Stimulated activated CD8-positive, alpha-beta memory T cell treated with anti-CD3 and anti-CD28 coated beads, Interleukin-7, amount 100 ng/mL, for 48 hours (primary cell): ENCODE data around the gene PAK5.
"Not testable (repeated sequence)": the region's sequence is repeated elsewhere in the genome, so short reads cannot be mapped to it uniquely, and the experiment has no call there.

Experiments used
- DNase-seq, 2 donors: peaks; one replicate each; pipeline ENCODE4 v3.0.0-alpha.2; 2020; ENCODE audit warnings: low read depth in 1 of 2; ENCODE audit errors: extremely low read depth in 1 of 2

Gene PAK5

DNA sequence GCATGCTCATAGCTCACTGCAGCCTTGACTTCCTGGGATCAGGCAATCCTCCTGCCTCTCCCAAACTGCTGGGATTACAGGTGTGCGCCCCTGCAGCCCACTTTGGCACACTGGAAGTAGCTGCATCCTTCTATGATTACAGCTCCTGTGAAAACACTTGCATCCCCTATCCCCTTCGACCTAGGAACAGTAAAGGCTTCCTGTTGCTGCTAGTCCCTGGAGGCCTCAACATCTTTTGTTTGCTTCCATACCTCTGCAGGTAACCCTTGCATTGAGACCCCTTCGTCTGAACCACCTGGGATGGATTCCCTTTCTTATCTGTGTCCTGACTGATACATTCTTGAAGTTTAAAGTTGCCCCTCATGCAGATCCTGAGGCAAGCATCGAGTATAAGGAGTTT is 152.4 kb downstream of the PAK5 start:
- no peak for DNase-seq

DNA sequence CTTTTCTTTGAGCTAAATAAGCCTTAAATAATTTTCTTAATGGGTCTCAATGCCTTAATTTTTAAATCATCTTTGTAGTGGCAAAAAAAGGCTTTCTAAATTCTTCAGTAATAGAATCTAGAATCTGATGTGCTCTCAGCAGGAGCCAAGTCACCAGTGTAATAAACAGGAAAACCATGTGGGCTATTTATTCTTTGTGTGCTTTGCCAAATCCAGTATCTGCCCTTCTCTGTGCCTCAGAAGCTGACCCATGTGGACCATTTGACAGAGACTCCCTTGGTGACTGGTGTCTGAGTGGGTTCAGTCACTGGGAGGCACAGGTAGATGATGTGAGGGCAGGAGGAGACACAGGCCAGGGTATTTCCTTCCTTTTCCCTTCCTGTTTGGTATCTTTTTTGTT is 152.9 kb downstream of the PAK5 start:
- DNase-seq = no peak

DNA sequence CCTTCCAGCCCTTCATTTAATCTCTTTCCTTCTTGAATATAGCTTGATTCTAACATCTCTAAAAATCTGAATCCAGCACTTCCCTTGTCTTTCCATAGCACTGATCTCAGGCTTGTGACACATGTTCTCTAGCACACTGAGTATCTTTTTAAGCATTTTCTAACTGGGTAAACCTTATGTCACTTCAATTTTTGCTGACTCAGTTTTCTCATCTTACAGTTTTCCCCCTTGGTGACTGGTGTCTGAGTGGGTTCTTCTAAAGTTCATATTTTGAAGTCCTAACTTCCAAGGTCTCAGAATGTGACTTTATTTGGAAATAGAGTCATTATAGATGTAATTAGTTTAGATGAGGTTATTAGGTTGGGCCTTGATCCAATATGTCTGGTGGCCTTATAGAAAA is 153.9 kb downstream of the PAK5 start:
- no peak for DNase-seq

DNA sequence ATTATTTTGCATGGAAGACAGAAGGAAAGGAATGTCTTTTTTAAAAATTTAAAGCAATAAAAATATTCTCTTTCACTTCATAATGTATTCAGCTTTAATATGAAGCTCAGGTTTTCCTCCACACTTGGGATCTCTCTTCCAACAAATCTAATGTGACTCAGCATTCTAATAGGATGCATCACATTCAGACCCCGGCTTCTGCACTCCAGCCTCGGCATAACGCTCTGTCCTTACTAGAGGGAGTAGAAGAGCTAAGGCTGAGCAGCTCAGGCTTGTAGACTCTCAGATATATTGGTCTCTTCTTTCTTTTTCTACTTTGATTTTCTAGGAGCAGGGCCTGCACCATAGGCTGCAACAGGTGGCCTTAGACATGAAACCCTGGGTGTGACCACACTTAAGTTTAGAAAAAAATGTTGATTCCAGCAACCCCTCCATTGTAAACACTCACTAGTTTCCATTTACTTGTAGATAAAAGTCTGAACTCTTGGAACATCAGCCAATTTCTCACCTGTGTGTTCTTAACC is 161.7 kb downstream of the PAK5 start:
- no peak for DNase-seq

DNA sequence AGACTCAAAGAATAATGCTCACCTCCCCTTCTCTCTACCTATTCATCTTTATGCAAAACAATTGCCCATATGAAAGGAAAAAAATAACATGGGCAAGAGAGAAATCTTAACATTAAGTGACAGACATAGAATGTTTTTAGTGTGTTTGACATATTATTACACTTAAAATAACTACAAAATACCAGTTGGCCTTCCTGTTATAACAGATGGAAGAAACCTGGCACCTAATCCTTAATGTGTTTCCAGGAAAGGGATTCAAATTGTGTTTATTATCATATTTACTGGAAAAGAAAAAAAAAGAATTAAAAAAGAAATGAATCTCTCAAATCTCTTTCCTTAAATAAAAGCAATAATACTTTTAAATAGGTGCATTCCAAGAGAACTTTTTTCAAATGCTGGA is 165.9 kb downstream of the PAK5 start:
- DNase-seq = no peak

DNA sequence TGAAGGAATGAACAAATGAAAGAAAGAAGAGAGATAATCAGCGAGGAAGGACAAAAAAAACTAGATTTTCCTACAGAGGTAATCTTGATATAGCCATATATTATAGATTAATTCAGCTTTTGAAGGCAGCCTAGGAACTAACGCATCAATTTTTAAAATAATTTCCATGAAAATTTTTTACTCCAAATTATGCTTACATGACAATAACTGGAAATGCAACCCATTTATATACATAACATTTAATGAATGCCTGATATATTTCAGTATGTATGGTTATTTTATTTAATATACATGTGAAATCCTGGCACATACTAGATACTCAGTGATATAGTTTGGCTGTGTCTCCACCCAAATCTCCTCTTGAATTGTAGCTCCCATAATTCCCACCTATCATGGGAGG is 166.8 kb downstream of the PAK5 start:
- DNase-seq = no peak

DNA sequence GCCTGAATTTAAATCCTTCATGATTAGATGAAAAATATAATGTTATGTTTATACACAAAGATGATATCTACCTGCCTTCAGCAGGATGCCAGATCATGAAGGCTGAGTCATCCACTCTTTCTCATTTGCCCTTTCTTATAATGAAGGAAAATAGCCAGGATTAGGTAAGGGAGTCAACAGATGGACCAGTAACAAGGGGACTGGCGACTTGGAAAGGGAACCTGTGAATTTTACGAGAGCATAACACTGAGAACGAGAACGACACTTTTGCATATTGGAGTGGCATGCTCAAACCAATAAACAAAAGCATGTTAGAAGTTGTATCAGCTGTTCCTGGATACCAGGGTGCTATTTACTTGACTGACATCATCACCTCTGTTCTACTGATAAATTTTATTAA is 170.5 kb downstream of the PAK5 start:
- DNase-seq = no peak

DNA sequence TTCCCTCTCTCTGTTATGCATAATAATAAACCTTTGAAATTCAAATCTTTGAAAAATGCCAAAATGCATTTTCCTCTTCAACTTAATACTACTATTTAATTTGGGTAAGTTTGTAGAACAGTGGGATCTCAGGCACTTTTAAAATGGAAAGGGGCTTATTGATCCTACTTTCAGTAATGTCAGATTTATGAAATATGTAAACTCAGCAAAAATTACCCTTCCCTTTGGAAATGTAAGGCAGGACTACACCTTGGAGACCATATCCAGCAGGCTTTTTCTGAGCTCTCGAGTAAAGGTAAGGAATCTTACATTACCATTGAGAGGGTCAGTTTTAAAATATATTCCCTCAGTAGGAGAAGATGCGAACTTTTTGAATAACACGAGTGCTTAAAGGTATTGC is 175.5 kb downstream of the PAK5 start:
- DNase-seq = no peak

DNA sequence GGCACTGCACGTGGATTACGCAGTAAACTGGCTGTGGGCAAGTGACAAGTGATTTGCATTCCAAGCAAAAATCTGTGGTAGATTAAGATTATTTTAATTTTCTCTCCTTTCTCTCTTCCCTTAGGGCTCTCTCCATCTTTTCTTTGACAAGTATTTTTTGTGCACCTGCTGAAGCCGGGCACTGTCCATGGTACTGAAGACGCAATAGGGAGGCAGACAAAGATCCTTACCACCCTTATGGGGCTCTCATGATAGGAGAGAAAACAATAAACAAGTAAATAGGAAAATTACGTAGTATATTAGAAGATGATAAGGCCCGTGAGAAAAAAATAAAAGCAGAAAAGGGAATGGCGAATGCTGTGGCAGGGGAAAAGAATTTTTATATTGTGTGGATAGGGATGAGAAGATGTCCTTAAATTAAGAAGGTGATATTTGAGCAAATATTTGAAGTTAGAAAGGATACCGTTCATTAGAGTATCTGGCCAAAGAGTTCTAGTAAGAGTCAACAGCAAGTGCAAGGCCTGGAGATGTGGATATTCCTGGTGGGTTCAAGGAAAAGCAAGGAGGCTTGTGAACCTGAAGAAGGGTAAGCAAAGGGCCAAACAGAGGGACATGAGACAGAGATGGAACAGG is 178.5 kb downstream of the PAK5 start:
- no peak for DNase-seq

DNA sequence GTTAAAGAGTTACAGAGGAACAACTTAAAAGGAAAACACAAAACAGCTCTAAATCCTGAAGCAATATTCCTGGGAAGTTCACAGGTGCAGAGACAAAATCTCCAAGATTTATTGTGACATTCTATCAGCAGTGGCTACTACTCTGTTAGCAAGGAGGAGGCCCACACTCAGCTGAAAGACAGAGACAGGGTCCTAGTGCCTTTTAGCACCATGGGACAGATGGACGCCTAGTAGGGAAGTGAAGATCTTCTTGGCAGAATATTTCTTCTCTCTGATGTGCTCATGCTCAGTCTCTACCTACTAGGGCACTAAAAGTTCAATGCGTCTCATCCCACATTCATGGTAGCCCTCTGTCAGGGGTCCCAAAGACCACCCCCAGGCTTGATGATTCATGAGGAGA is 191.1 kb downstream of the PAK5 start:
- no peak for DNase-seq

DNA sequence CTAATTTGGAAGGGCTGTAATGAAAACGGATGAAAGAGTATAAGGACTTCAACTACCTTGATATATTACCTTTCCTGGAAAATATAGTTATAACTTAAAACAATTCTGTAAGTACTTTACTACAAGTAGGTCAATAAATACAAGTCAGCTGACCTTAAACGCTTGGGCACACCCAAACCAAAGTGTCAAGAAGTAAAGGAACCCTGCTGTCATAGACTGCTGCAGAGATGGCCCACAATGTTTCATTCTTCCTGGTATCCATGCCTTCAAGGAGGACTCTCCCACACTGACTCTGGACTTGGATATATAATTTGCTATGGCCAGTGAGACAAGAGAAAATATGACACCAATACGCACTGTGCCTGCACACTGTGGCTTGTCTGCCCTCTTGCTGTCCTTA is 192.5 kb downstream of the PAK5 start:
- no peak for DNase-seq

DNA sequence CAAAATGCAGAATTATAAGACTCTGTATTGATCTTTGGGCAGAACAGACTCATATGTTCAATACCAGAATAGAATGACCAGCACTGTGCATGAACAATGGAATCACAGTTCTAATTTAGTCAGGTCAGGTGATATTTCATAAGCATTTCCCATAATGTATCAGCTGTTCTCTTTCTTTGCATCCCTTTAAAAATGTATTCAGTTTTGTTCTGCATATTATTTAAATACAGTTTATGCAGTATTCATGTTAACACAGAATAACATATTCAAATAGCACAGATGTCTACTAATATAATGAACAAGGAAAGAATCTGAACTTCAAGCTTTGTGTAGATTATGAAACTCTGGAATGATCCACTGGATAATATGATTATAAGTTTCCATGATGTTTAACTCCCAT is 196.0 kb downstream of the PAK5 start:
- DNase-seq = no peak

DNA sequence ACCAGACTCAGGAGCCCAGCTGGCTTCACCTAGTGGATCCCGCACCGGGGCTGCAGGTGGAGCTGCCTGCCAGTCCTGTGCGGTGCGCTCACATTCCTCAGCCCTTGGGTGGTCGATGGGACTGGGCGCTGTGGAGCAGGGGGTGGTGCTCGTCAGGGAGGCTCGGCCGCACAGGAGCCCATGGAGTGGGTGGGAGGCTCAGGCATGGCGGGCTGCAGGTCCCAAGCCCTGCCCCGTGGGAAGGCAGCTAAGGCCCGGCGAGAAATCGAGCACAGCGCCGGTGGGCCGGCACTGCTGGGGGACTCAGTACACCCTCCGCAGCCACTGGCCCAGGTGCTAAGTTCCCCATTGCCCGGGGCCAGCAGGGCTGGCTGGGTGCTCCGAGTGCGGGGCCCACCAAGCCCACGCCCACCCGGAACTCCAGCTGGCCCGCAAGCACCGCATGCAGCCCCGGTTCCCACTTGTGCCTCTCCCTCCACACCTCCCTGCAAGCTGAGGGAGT is 197.3 kb downstream of the PAK5 start:
- DNase-seq = not testable (repeated sequence)

DNA sequence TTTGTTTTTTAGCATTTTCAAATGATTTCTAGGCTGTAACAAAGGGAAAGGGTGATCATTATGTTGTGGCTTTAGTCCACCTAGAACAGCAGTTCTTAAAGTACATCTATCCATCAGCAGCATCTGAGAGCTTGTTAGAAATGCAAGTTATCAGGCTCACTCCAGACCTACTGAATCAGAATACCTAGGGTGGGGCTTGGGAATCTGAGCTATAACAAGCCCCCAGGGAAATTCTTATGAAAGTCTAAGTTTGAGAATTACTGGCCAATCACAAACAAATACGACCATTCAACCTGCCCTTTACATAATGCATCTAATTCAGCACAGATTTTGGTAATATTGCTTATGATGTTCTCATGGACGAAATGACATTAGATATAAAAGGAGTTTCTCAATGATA is 201.0 kb downstream of the PAK5 start:
- DNase-seq = no peak

DNA sequence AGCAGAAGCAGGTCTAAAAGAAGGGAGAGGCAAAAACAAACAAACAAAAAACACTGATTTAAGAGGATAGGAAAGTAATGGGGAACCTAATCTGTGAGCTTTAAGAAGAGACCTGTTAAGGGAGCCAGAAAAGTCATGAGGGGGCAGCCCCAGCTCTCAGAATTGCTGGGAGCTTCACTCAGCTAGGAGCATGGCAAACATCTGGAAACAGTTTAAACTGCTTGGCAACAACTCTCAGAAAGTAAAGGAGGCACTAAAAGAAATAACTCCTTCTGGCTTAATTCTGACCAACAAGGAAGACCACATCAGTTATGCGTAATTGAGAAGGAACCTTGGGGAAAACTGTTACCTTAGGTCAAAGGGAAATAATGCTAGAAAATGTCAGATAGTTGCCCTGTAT is 203.1 kb downstream of the PAK5 start:
- no peak for DNase-seq

DNA sequence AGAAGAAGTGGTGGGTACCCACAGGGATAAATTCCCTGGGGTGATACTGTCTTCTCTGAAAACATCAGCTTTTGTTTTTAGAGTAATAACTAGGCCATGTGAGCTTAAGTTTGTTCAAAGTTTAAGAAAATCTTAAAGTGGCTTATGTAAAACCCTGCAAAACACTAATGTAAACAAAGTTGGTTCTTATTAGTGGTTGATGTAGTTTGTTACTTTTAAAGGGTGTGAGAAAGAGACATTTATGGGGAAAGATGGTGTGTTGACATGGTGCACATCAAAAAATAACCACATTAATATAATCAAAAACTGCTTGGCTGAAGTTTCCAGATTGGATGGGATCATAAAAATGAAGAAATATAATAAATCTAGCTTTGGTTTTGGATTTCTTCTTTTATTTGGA is 204.5 kb downstream of the PAK5 start:
- DNase-seq = no peak

DNA sequence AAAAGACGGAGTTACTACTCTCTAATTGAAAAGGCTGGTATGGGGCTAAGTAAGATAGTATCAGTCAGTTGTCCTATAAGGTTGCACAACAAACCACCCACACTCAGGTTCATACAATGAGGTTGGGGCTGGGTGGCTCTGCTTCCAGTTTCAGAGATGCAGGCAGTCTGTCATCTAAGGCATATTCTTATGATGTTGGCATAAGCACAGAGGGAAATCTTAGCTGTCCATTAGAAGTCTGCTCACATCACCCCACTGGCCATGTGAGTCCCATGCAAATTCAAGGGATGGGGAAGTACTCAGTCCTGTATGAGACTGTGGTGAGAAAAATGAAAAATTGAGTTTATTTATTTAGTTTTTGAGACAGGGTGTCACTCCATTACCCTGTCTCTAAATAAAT is 205.9 kb downstream of the PAK5 start:
- DNase-seq = no peak

DNA sequence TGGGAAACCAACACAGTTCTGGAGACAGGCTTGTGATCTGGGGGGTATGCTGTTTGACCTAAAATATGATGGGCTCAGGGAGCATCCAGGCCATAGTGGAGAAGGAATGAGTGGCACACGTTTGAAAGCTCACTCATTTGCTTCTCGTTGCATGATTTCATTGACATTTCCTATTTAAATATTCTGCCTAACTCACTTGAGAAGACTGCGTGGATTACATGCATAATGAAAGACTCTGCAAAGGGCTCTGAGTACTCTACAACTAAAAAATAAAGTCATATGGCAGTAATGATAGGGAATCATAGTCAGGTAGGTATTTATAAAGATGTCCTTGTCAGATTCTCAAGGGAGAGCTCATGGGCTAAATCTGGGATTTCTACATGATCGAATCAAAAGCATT is 206.6 kb downstream of the PAK5 start:
- no peak for DNase-seq

DNA sequence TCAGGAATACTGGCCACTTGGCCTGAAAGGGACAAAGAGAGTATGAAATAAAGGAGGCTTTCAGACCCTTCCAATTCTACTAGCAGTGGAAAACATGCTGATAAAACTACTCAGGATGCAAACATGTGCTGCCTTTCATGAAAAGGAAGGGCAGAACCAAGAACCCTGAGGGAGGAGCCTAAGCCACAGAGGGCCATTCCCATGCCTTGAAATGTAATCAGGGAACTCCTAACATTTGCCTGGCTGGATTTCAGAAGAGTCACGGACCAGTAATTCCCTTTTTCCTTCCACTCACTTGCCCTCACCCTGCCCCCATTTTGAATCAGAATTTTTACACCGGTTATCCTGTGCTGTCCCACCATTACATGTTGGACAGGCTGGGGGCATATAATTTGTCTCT is 208.3 kb downstream of the PAK5 start:
- no peak for DNase-seq

DNA sequence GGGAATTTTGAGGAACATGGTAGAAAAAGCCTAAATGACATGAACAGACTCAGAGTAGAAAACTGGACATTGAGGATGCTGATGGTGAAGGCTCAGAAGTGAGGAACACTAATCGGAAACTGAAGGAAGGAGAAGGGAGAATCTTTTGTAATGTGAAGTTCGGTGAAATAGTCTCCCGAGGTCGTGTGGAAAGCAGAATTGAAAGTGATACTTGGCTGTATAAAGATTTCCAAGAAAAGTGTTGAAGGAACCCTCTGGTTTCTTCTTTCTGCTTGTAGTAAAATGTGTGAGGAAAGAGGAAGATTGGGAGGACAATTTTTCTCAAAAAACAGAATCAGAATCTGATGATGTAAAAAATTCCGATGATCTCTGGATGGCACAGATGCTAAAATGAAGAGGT is 209.0 kb downstream of the PAK5 start:
- no peak for DNase-seq

DNA sequence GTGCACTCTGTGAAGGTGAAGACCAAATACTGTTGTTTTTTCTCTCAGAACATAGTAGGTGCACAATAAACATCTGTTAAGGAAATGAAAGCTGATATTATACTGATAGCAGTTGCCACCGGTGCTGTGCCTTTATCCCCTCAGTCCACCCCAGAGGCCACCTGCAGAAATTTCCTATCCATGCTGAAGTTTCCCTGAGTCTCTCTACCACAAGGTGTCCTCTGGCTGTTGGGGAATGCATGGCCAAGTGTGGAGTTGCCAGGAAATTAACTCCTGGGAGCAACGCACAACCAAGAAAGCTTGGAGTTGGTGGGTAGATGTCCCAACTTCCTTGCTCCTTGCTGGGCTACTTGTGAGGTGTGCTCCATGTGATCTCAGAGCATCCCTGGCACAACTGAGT is 210.3 kb downstream of the PAK5 start:
- DNase-seq = no peak

DNA sequence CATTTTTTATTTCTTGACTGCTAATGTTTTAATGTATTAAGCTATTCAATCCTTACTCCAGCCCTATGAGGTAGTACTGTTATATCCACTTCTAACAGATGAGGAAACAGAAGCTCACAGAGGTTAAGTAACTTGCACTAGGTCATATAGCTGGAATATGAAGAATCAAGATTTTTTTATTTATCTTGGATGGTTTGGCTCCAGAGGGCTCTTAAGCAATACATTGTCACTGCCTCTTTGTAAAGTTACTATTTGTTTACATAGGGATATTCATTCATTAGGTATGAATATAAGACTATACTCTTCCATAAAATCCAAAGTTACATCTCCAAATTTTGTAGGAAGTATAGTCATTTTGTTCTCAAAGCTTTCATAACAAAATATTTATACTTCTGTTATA is 210.7 kb downstream of the PAK5 start:
- no peak for DNase-seq

DNA sequence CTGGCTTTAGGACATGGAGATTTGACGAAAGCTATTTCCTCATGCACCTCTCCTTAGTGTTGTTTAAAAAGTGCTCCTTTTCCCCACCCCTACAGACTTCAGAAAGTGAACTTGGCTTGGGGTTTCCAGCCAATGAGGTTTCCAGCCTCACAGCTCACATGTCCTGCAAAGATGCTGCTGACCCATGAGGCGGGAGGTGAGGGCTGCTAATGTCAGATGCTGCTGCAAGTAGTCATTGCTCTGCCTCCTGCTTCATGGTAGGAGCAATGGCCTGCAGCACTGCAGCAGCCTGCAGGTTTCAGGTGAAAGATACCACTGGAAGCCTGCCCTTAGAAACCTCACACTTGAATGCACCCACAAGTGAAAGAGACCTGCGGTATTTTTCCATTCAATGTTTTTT is 211.7 kb downstream of the PAK5 start:
- DNase-seq = no peak
